Measurements from ENCODE around the gene ATIC.

The ATIC gene

GRCh38 chr2:215376103-215376780 is 64.4 kb downstream of the ATIC start:
- no peak for DNase-seq (ENCODE audit: low read depth, low spot score)

DNA sequence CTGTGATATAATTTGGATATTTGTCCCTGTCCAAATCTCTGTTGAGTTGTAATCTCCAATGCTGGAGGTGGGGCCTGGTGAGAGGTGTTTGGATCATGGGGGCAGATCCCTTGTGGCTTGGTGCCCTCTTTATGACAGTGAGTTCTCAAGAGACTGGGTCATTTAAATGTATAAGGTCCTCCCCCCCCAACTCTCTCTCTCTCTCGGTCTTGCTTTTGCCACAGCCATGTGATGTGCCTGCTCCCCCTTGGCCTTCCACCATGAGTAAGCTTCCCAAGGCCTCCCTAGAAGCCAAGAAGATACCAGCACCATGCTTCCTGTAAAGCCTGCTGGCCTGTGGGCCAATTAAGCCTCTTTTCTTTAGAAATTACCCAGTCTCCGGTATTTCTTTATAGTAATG is 65.4 kb downstream of the ATIC start:
- DNase-seq (ENCODE audit: low read depth, low spot score) = no peak

DNA sequence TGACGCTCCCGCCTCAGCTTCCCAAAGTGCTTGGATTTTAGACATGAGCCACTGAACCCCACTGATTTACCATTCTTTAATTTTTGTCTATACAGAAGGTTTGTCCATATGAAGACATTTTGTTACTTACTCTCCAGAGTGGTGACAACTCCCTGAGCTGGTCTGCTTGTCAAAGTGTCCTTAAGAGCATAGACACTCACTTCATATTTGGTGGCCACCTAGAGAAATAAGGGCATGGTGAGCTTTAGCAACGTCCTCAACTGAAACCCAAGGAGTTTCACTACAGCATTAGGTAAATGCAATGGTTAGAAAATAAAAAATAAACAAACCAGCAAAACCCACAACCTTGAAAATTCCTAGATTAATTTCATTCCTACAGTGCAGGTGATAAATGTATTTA is 66.2 kb downstream of the ATIC start:
- no peak for DNase-seq (ENCODE audit: low read depth, low spot score)

DNA sequence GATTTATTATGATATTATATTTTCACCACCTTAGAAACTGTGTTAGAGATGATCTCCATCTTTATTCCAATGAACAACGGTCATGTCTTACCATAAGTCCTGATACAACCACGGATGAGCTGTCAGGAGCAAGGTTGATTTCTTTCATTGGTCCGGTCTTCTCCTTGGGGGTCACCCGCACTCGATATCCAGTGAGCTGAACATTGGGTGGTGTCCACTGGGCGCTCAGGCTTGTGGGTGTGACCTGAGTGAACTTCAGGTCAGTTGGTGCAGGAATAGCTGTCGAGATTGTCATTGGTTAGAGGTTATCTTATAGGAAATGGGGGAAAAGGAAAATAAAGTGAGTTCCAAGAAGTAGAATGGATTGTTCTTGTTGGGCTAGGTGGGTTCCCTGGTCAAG is 67.2 kb downstream of the ATIC start:
- DNase-seq (ENCODE audit: low read depth, low spot score) = no peak

DNA sequence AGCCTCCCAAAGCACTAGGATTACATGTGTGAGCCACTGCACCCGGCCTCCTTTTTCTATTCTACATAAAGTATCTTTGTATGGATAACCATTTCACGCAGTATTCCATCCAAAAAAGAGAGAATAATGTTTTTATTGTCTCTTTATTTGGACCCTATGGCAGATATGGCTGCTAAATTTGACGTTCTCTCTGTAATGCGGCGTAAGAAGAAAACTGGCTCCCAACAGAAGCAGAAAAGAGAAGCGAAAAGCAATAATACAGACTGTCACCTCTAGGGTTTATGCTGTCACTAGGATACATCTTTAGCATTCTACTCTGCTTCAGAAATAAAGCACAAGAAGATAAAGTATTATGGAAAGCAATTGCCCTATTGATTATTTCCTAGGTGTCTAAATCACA is 68.1 kb downstream of the ATIC start:
- DNase-seq (ENCODE audit: low read depth, low spot score) = no peak

DNA sequence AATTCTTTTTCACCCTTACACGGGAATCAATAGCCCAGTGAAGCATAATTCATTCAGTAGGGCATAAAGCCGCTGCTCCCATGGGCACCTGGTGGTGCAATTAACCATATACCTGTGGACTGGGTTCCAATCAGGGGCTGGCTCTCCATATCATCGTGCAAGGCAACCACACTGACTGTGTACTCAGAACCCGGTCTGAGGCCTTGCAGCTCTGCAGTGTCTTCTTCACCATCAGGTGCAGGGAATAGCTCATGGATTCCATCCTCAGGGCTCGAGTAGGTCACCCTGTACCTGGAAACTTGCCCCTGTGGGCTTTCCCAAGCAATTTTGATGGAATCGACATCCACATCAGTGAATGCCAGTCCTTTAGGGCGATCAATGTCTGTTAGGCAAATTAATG is 68.8 kb downstream of the ATIC start:
- DNase-seq (ENCODE audit: low read depth, low spot score) = no peak

GRCh38 chr2:215382011-215382410 is 70.2 kb downstream of the ATIC start:
- DNase-seq (ENCODE audit: low read depth, low spot score) = no peak

GRCh38 chr2:215382480-215382879 is 70.6 kb downstream of the ATIC start:
- no peak for DNase-seq (ENCODE audit: low read depth, low spot score)

DNA sequence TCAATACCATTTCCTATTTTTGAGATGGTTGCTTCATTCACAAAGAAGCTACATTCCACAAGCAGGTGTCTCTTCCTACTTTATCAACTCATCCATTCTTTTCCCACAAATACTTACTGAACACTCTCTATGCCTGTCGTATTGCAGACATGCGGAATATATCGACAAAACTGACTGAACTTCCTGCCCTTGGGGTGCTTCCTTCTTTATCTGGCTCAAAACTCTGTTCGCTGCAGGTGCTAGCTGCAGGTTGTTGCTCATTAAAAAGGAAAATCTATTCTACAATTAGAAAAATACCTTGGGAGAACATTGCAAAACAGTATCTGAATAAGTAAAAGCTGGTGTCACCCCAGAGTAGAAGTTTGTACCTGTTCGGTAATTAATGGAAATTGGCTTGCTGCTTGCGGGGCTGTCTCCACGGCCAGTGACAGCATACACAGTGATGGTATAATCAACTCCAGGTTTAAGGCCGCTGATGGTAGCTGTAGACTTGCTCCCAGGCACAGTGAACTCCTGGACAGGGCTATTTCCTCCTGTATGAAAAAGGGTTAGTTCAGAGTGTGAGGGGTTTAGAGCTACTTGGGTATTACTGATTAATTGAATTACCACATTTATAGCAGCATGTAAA is 71.9 kb downstream of the ATIC start:
- no peak for DNase-seq (ENCODE audit: low read depth, low spot score)

GRCh38 chr2:215384710-215385109 is 72.9 kb downstream of the ATIC start:
- no peak for DNase-seq (ENCODE audit: low read depth, low spot score)

GRCh38 chr2:215386566-215386965 is 74.7 kb downstream of the ATIC start:
- DNase-seq (ENCODE audit: low read depth, low spot score) = no peak

GRCh38 chr2:215388002-215388728 is 76.3 kb downstream of the ATIC start:
- no peak for DNase-seq (ENCODE audit: low read depth, low spot score)

DNA sequence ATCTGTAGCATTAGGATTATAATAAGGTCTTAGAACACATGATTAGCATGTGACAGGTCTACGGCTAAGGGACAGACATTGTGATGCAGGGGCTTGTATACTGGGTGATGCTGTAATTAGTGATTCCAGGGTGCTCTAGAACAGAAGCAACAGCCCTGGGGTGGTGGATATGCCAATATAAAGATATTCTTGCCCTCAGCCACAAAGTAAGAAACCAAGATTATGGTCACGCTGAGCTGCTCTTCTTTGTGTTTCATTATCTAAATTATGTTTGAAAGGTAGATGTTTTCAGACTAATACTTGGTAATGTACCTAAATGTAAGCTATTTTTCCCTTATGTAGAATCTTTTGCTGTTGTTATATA is 78.7 kb downstream of the ATIC start:
- no peak for DNase-seq (ENCODE audit: low read depth, low spot score)

DNA sequence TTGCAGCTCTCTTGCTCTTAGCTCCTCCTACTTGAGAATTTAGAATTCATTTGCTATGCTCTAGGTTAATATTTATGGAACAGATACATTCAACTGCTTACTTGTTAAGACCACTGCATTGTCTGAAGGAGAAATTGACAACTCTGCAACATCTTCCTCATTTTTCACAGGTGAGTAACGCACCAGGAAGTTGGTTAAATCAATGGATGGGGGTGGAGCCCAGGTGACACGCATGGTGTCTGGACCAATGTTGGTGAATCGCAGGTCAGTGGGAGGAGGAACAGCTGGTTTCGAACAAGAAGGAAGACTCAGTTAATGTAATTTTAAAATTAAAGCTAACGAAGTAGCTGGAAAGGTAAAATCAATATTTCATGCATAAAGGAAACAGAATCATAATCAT is 79.7 kb downstream of the ATIC start:
- no peak for DNase-seq (ENCODE audit: low read depth, low spot score)

- DNase-seq (ENCODE audit: low read depth, low spot score) = no peak
These were observed 80.3 kb downstream of the ATIC start for GRCh38 chr2:215392164-215392563.

DNA sequence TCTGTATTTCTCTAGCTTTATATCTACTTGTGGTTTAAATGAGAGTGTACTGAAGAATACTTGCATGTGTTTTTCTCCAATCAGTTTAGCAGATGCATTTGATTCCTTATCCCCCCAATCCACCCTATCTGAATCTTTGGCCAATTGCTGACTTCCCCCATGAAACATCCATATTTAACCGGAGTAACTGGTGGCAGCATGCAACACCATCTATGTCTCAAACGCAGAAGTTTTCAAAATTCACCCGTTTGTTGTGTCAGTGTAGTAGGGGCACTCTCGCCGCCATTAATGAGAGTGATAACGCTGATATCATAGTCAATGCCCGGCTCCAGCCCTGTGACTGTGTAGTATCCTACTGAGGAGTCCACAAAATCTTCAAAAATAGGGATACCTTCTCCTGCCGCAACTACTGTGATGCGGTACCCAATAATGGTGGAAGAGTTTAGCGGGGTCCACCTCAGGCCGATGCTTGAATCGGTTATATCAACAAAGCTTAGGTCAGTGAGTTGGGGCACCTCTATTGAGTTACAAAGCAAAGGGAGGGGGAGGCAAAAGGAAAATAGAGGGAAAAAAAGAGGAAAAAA is 80.9 kb downstream of the ATIC start:
- no peak for DNase-seq (ENCODE audit: low read depth, low spot score)

DNA sequence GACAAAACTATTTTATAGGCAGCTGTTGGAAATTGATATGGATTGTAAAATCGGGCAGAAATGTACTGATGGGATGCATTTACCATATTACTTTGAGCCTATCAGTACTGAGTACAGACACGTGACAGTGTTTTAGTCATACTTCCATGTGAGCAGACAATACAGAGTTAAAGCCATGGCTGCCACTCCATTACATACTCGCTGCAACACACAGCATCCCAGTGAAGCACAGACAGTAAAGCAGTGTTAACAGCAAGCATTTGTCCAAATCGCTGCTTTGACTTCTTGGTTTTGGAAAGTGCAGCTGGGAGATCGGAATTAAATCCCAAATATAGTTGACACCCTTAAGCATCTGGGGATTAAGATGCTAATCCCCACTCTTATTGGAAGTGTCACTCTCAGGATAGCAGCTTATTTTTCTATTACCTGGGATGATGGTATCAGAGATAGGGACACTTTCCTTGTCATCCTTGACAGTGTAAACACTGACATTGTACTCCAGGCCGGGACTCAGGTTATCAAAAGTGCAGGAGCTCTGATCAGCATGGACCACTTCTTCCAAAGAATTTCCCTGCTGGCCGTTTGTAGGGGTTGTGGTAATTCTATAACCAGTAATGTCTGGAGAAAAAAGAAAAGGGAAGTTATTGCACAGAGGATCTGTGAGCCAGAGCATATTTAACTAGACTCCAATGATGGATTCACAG is 82.4 kb downstream of the ATIC start:
- DNase-seq (ENCODE audit: low read depth, low spot score) = no peak

- DNase-seq (ENCODE audit: low read depth, low spot score) = no peak
These were observed 84.0 kb downstream of the ATIC start for GRCh38 chr2:215395687-215396460.

DNA sequence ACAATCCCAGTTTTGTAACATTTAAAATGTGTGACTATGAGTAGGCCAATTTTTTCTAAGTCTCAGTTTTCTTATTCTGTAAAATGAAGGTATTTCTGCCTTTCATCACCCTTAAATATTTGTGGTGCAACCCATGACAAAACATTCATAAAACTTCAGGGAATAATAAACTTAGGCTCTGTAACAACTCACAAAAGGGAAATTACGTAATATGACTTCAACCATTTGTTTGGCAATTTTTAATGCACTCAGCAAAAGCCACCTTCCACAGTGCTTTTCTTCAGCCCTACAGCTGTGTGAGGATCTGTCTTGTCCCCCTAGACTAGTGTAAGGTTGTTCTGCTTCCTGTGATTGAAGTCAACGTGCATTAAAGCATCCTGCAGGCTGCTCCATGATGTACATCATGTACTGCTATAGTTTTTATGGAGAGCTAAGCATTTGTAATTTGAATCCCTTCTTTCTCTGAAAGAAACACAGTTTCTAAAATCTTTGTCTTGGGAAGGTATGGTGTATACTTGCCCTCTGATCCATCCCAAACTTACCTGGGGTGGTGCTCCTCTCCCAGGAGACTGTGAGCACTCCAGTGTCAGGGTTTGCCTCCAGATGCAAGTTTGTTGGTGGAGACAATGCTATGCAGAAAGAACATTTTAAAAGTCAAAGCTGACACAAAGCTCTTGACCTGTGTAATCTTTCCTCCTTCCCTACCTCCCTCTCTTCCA is 84.9 kb downstream of the ATIC start:
- DNase-seq (ENCODE audit: low read depth, low spot score) = no peak

GRCh38 chr2:215397632-215398341 is 85.9 kb downstream of the ATIC start:
- DNase-seq (ENCODE audit: low read depth, low spot score) = no peak

Data from activated CD4-positive, CD25-positive, alpha-beta regulatory T cell treated with anti-CD3 and anti-CD28 coated beads, Interleukin-2, amount 50 U/mL, for 16 hours (primary cell).